ENCODE data around the gene STK25. TPM values are rescaled to one million over a fixed set of nuclear protein-coding genes. Genes with fewer than 3 reads are reported as not detected.

Gene STK25
- total and polyA plus RNA-seq, 10 of the 15 experiments (the other 5 are each of a cell fraction or from before 2014, with no cell fraction given), result 6.0 to 154 (median 89.3) TPM

- no peak overlapping the region for H3K4me2 ChIP-seq (ENCODE audit: control insufficient read depth, insufficient read depth)
- RAD21 ChIA-PET (ENCODE audit: unreplicated experiment), result no interaction called here
- H4K20me1 ChIP-seq (ENCODE audit: control insufficient read depth, insufficient read depth), result no peaks in the 10 kb centered on the region
- ATAC-seq, result no peak
- in situ Hi-C loops (cut with MboI), result no loop called here
- no peaks in the 10 kb centered on the region for H3K79me2 ChIP-seq (ENCODE audit: control insufficient read depth, insufficient read depth, low read length)
- H3K36me3 ChIP-seq (ENCODE audit: control insufficient read depth in 2 of 2, insufficient read depth in 2 of 2, low read length in 1 of 2), result peaks cover 0 to 12% of the 10 kb centered on the region in 2 experiments; a peak in 3 of 4 replicates
- 99% methylated on average over 7 of the region's 7 CpGs for WGBS (ENCODE audit: insufficient coverage, insufficient replicate concordance, low lambda C conversion rate, missing lambda C conversion rate)
- no peak overlapping the region for H3K9ac ChIP-seq (ENCODE audit: control insufficient read depth, insufficient read depth, low read length)
- H3K27ac ChIP-seq (ENCODE audit: control insufficient read depth, insufficient read depth), result no peak overlapping the region
- CTCF ChIA-PET, result no interaction called here
- no peaks in the 10 kb centered on the region for H3K4me1 ChIP-seq (ENCODE audit: control insufficient read depth, insufficient read depth, low read length)
- H3K27me3 ChIP-seq (replicated peaks in 1 of 2; ENCODE audit: control insufficient read depth in 2 of 2, insufficient read depth in 2 of 2, low read length in 1 of 2), result no peaks in the 10 kb centered on the region
- TF ChIP-seq SPI1 (IDR thresholded peaks at IDR 0.05; ENCODE audit: borderline replicate concordance, insufficient read depth, low read depth, low read length), result no peak
- TF ChIP-seq PML (IDR thresholded peaks at IDR 0.05; ENCODE audit: low read length), result no peak
- no peak for TF ChIP-seq RELB (IDR thresholded peaks at IDR 0.05; ENCODE audit: low read depth)
- TF ChIP-seq BCL3 (IDR thresholded peaks at IDR 0.05; ENCODE audit: borderline replicate concordance, insufficient read depth, low read depth, low read length, poor library complexity, severe bottlenecking), result no peak
- no peak for DNase-seq (ENCODE audit: low read depth, low spot score)
- FAIRE-seq, result no peak
- H3K9me3 ChIP-seq (replicated peaks; ENCODE audit: control insufficient read depth, insufficient read depth, low read length), result no peaks in the 10 kb centered on the region
- no TSS peak for BruUV-seq (replicated peaks)
- H2AFZ ChIP-seq (ENCODE audit: control insufficient read depth, low read depth, low read length), result no peak overlapping the region
- POLR2A ChIA-PET, result no interaction called here
- intact Hi-C loops (cut with micrococcal nuclease; ENCODE audit: unreplicated experiment), result no loop called here
- SMC1A ChIA-PET (ENCODE audit: uncharacterized antibody, unreplicated experiment), result no interaction called here
- no peak overlapping the region for H3K4me3 ChIP-seq
Observed at GRCh38 chr2:241492174-241492565, 16.2 kb downstream of the STK25 start.
